ENCODE results near the gene MAEL. TPM values are rescaled to one million over a fixed set of nuclear protein-coding genes. Genes with fewer than 3 reads are reported as not detected.

MAEL gene
- total and polyA plus RNA-seq, 12 donors, result 0.75 to 8.5 (median 3.5) TPM

GRCh38 chr1:167059045-167059808 is 70.1 kb downstream of the MAEL start:
- Histone ChIP-seq H3K4me3 (peak overlapping the region in 3 of 10 donors; percentile 17 to 20 (median 19)), H3K36me3 (no peaks in the 10 kb centered on the region), H3K27ac (no peak overlapping the region), H3K9me3 (no peaks in the 10 kb centered on the region), H3K27me3 (peaks cover 0 to 13% (median 0%) of the 10 kb centered on the region in 7 donors), H3K4me1 (peaks cover 0 to 8% (median 5%) of the 10 kb centered on the region in 9 donors)
- intact Hi-C loops (cut with DNase I), result loop anchor here in 8 of 10 donors (2.0 to 10.0 kb wide), 9 partner anchors 82 to 177 kb away; partner anchors contain the start of gene ILDR2 (in 3 of the 8)
- ATAC-seq, result peak in 7 of 8 donors; percentile 55 to 72 (median 61)
- TF ChIP-seq CTCF (IDR thresholded peaks at IDR 0.05), result peak; percentile 91 to 98 (median 96)
- WGBS, 2 donors, result 10 to 11% methylated on average over 17 of the region's 17 CpGs
- peak; percentile 59 to 71 for DNase-seq

GRCh38 chr1:167059809-167060107 is 70.7 kb downstream of the MAEL start:
- TF ChIP-seq CTCF (IDR thresholded peaks at IDR 0.05), result no peak
- ATAC-seq, result no peak
- WGBS, 2 donors, result 35 to 41% methylated on average over 1 of the region's 1 CpG

GRCh38 chr1:167060141-167061072 is 71.3 kb downstream of the MAEL start:
- ATAC-seq, result no peak
- H3K27ac ChIP-seq, result no peak overlapping the region
- no peaks in the 10 kb centered on the region for H3K9me3 ChIP-seq
- no peak for DNase-seq
- peaks cover 0 to 13% (median 0%) of the 10 kb centered on the region in 7 donors for H3K27me3 ChIP-seq
- H3K36me3 ChIP-seq, result no peaks in the 10 kb centered on the region
- no peak overlapping the region for H3K4me3 ChIP-seq
- peaks cover 0 to 8% (median 5%) of the 10 kb centered on the region in 9 donors for H3K4me1 ChIP-seq
- intact Hi-C loops (cut with DNase I), result loop anchor here in 1 of 10 donors (10.0 kb wide), 1 partner anchor 154 kb away; no protein-coding TSS in a partner anchor
- 77 to 84% methylated on average over 10 of the region's 10 CpGs for WGBS, 2 donors
- TF ChIP-seq CTCF (IDR thresholded peaks at IDR 0.05), result no peak

More at GRCh38 chr1:167059809-167060107, 70.7 kb downstream of the MAEL start:
- intact Hi-C loops (cut with DNase I), result loop anchor here in 8 of 10 donors (2.0 to 10.0 kb wide), 10 partner anchors 82 to 177 kb away; partner anchors contain the start of gene ILDR2 (in 3 of the 8)
- Histone ChIP-seq H3K27me3 (peaks cover 0 to 13% (median 0%) of the 10 kb centered on the region in 7 donors), H3K9me3 (no peaks in the 10 kb centered on the region), H3K27ac (no peak overlapping the region), H3K36me3 (no peaks in the 10 kb centered on the region), H3K4me3 (no peak overlapping the region), H3K4me1 (peaks cover 0 to 8% (median 5%) of the 10 kb centered on the region in 9 donors)
- DNase-seq, result no peak

GRCh38 chr1:167061073-167061464 is 72.0 kb downstream of the MAEL start:
- ATAC-seq, result no peak
- TF ChIP-seq CTCF (IDR thresholded peaks at IDR 0.05), result no peak
- 88 to 93% methylated on average over 3 of the region's 3 CpGs for WGBS, 2 donors
- Histone ChIP-seq H3K4me3 (no peak overlapping the region), H3K9me3 (no peaks in the 10 kb centered on the region), H3K36me3 (no peaks in the 10 kb centered on the region), H3K4me1 (peaks cover 0 to 8% (median 5%) of the 10 kb centered on the region in 9 donors), H3K27me3 (peaks cover 0 to 13% (median 0%) of the 10 kb centered on the region in 7 donors), H3K27ac (no peak overlapping the region)
- intact Hi-C loops (cut with DNase I), result loop anchor here in 1 of 10 donors (10.0 kb wide), 1 partner anchor 154 kb away; no protein-coding TSS in a partner anchor
- no peak for DNase-seq

Data from heart right ventricle (tissue), 16 donors.